Uterus (tissue), 2 donors: Measurements from ENCODE around the gene GATA6.

Experiments used
- CTCF ChIP-seq, 4 experiments: fragments of 200-600 bp in 2 of 4; fragments of 450-650 bp in 2 of 4; sonication (generic) in 2 of 4; IDR thresholded peaks; one replicate each; pipeline ENCODE4 v1.5.1; 2016 to 2019; ENCODE audit warnings: antibody characterized with exemption in 4 of 4, mild to moderate bottlenecking in 2 of 4, moderate library complexity in 1 of 4
- POLR2A ChIP-seq, 2 donors: fragments of 450-650 bp; IDR thresholded peaks; one replicate each; pipeline ENCODE4 v1.6.1; 2016; ENCODE audit warnings: antibody characterized with exemption in 2 of 2, mild to moderate bottlenecking in 1 of 2, moderate library complexity in 1 of 2

GRCh38 chr18:22203035-22203434, 33.6 kb downstream of the GATA6 start:
- TF ChIP-seq POLR2A (IDR thresholded peaks at IDR 0.05): no peak
- no peak for TF ChIP-seq CTCF (IDR thresholded peaks at IDR 0.05)
